Osteoblast (primary cell): ENCODE measurements around the gene HPCAL4. TPM values are rescaled to one million over a fixed set of nuclear protein-coding genes. Genes with fewer than 3 reads are reported as not detected.

Source experiments
- DNase-seq: peaks from one replicate; pipeline ENCODE4 v3.0.0; 2011; ENCODE audit warnings: low spot score, mixed read lengths; ENCODE audit not compliant: insufficient read length; ENCODE audit errors: missing footprints
- H2AFZ ChIP-seq: 2 replicates; pipeline ENCODE4 v1.6.0; 2011; ENCODE audit warnings: mild to moderate bottlenecking, low read length
- H3K27ac ChIP-seq: 2 replicates; pipeline ENCODE4 v1.5.1; 2011; ENCODE audit warnings: mild to moderate bottlenecking, low read depth, low read length, moderate library complexity
- H3K27me3 ChIP-seq: 2 replicates; pipeline ENCODE4 v1.6.0; 2012; ENCODE audit warnings: mild to moderate bottlenecking, control low read depth, inconsistent platforms, low read length, moderate library complexity; ENCODE audit not compliant: insufficient read depth
- H3K36me3 ChIP-seq: 2 replicates; pipeline ENCODE4 v1.5.1; 2011; ENCODE audit warnings: mild to moderate bottlenecking, low read length, control low read depth, moderate library complexity; ENCODE audit not compliant: insufficient read depth
- H3K4me1 ChIP-seq: 2 replicates; pipeline ENCODE4 v1.5.1; 2011; ENCODE audit warnings: mild to moderate bottlenecking, low read length, control low read depth, moderate library complexity; ENCODE audit not compliant: insufficient read depth
- H3K4me2 ChIP-seq: 2 replicates; pipeline ENCODE4 v1.6.0; 2011; ENCODE audit warnings: mild to moderate bottlenecking, low read length; ENCODE audit not compliant: insufficient read depth
- H3K4me3 ChIP-seq: fragments of 200-600 bp; sonication (generic); 3 replicates; pipeline ENCODE4 v1.5.1; 2012; ENCODE audit warnings: mild to moderate bottlenecking, low read length, inconsistent platforms; ENCODE audit not compliant: insufficient read depth
- H3K79me2 ChIP-seq: 2 replicates; pipeline ENCODE4 v1.6.0; 2012; ENCODE audit warnings: mild to moderate bottlenecking, low read length, control low read depth, inconsistent platforms; ENCODE audit not compliant: insufficient read depth
- H3K9me3 ChIP-seq: 2 replicates; pipeline ENCODE4 v1.5.1; 2011; ENCODE audit warnings: low read depth, low read length, control low read depth
- H4K20me1 ChIP-seq: 2 replicates; pipeline ENCODE4 v1.6.0; 2012; ENCODE audit warnings: mild to moderate bottlenecking, low read length, control low read depth; ENCODE audit not compliant: insufficient read depth
- total RNA-seq: library from RNA; depleted of rRNA; stranded (reverse); fragments of >200 nt; gene quantifications from 2 replicates; pipeline ENCODE4 v1.2.3, GENCODE V29; 2012
- TF ChIP-seq, protein P1 (sequence below): IDR thresholded peaks from 2 replicates; pipeline ENCODE4 v1.5.1; 2011; ENCODE audit warnings: mild to moderate bottlenecking, low read depth, low read length, moderate library complexity; ENCODE audit errors: extremely low read depth

The HPCAL4 gene
- total RNA-seq, 1 donor: not detected

- H3K4me2 ChIP-seq: no peak overlapping the region
- H3K36me3 ChIP-seq: no peaks in the 10 kb centered on the region
- no peak for DNase-seq
- no peaks in the 10 kb centered on the region for H4K20me1 ChIP-seq
- TF ChIP-seq, protein P1, sequence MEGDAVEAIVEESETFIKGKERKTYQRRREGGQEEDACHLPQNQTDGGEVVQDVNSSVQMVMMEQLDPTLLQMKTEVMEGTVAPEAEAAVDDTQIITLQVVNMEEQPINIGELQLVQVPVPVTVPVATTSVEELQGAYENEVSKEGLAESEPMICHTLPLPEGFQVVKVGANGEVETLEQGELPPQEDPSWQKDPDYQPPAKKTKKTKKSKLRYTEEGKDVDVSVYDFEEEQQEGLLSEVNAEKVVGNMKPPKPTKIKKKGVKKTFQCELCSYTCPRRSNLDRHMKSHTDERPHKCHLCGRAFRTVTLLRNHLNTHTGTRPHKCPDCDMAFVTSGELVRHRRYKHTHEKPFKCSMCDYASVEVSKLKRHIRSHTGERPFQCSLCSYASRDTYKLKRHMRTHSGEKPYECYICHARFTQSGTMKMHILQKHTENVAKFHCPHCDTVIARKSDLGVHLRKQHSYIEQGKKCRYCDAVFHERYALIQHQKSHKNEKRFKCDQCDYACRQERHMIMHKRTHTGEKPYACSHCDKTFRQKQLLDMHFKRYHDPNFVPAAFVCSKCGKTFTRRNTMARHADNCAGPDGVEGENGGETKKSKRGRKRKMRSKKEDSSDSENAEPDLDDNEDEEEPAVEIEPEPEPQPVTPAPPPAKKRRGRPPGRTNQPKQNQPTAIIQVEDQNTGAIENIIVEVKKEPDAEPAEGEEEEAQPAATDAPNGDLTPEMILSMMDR: no peak
- H3K27ac ChIP-seq: no peak overlapping the region
- no peaks in the 10 kb centered on the region for H3K9me3 ChIP-seq
- H3K4me3 ChIP-seq: no peak overlapping the region
- H2AFZ ChIP-seq: no peak overlapping the region
- H3K79me2 ChIP-seq: no peaks in the 10 kb centered on the region
- peaks cover 6% of the 10 kb centered on the region for H3K4me1 ChIP-seq
- H3K27me3 ChIP-seq: peaks cover 85% of the 10 kb centered on the region
Observed at GRCh38 chr1:39694026-39694425, 2.8 kb upstream of the HPCAL4 start.

- Histone ChIP-seq H3K4me2 (peak overlapping the region; percentile 9), H3K79me2 (no peaks in the 10 kb centered on the region)
- TF ChIP-seq, protein P1: no peak
Observed at GRCh38 chr1:39692152-39693074, 1.2 kb upstream of the HPCAL4 start.

GRCh38 chr1:39690794-39691382, 345 bp downstream of the HPCAL4 start:
- DNase-seq: no peak
- Histone ChIP-seq H3K36me3 (no peaks in the 10 kb centered on the region), H2AFZ (no peak overlapping the region), H3K4me3 (no peak overlapping the region), H3K4me1 (peaks cover 6% of the 10 kb centered on the region), H3K4me2 (peak overlapping the region; percentile 62), H3K27ac (no peak overlapping the region), H3K9me3 (no peaks in the 10 kb centered on the region), H3K79me2 (no peaks in the 10 kb centered on the region), H4K20me1 (no peaks in the 10 kb centered on the region), H3K27me3 (peaks cover 80% of the 10 kb centered on the region)
- TF ChIP-seq, protein P1: no peak

More at GRCh38 chr1:39692152-39693074, 1.2 kb upstream of the HPCAL4 start:
- H3K4me1 ChIP-seq: peaks cover 6% of the 10 kb centered on the region
- no peak overlapping the region for H3K27ac ChIP-seq
- no peak overlapping the region for H2AFZ ChIP-seq
- H3K36me3 ChIP-seq: no peaks in the 10 kb centered on the region
- H3K27me3 ChIP-seq: peaks cover 82% of the 10 kb centered on the region
- no peak overlapping the region for H3K4me3 ChIP-seq
- no peaks in the 10 kb centered on the region for H4K20me1 ChIP-seq
- no peaks in the 10 kb centered on the region for H3K9me3 ChIP-seq
- no peak for DNase-seq

DNA sequence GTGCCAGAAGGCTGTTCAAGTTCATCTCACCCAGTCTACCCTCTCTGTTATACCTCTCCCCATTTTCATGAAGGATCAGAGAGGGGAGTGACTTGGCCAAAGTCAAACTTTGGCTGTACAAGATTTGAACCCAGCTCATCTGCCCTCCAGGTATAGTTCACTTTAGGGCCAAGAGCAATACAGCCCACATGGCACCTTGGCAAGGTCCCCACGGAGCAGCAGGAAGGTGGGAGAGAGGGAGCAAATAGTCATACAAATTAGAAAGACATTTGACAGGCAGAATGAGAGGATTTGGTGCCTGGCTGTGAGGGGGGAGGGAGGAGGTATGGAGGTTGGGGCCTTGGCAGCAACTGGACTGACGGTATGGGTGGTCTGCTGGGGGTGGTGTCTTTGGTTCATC, 1.0 kb downstream of the HPCAL4 start:
- Histone ChIP-seq H3K4me3 (no peak overlapping the region), H4K20me1 (no peaks in the 10 kb centered on the region), H2AFZ (no peak overlapping the region), H3K27ac (no peak overlapping the region), H3K79me2 (no peaks in the 10 kb centered on the region), H3K4me1 (peaks cover 6% of the 10 kb centered on the region), H3K36me3 (no peaks in the 10 kb centered on the region), H3K9me3 (no peaks in the 10 kb centered on the region), H3K4me2 (no peak overlapping the region), H3K27me3 (peaks cover 79% of the 10 kb centered on the region)
- DNase-seq: no peak
- TF ChIP-seq, protein P1: no peak
